Measurements from ENCODE around the gene RNF34. TPM values are rescaled to one million over a fixed set of nuclear protein-coding genes. Genes with fewer than 3 reads are reported as not detected.

The RNF34 gene
- total and polyA plus RNA-seq, 2 of the 13 experiments (the other 11 are each of a cell fraction or from before 2014, with no cell fraction given), result 36.8 to 53.2 TPM

DNA sequence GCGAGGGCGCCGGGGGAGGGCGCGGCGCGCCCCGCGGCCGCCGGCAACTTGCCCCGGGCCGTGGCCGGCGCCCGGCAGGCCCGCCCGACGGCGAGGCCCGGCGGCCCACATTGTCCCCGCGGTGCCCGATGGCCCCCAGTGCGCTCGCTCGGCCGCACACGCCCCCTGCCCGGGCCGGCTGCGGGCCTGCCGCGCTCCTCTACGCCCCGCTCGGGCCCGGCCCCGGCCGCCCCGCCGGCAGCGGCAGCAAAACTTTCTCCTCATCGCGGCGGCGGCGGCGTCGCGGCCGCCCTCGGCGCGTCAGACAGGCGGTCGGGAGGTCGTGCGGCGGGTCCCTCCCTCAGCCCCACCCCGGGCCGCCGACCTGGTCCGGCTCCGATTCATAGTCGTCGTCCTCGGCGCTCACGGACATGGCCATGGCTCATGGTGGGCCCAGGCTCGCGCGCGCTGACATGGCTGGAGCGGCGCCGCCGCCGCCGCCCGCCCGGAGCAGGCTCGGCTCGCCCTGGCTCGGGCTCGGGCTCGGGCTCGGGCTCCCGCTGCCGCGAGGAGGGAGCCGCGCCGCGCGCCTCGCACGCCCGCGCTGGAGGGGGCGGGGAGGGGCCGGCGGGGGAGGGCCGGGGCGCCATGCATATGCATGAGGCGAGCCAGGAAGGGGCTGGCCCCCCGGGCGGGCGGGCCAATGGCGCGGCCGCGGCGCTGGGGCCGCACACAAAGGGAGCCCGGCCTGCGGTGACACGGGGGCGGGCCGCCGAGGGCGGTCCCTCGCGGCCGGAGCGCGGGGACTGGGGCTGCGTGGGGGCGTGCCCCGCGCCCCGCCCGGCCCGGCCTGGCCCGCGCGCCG lies 67.1 kb downstream of the RNF34 start (continued):
- TF ChIP-seq RBFOX2 (IDR thresholded peaks at IDR 0.05; ENCODE audit: low read depth, low read length) (peak; percentile 72), MXI1 (IDR thresholded peaks at IDR 0.05; ENCODE audit: borderline replicate concordance, low read depth, low read length) (peak; percentile 81; the same call in 1 of the 3 replicates), RNF2 (conservative IDR thresholded peaks at IDR 0.05; ENCODE audit: low read depth) (peak; percentile 37; the same call in 1 of the 2 replicates), ZNF672 (CRISPR knock-in tag; IDR thresholded peaks at IDR 0.05) (0 out of 2 replicates have a peak, but pooled peaks have one; percentile 23), ZNF251 (CRISPR knock-in tag; IDR thresholded peaks at IDR 0.05) (no peak), SALL1 (CRISPR knock-in tag; IDR thresholded peaks at IDR 0.05) (peak; percentile 2; the same call in 1 of the 2 replicates), ELF1 (CRISPR knock-in tag; IDR thresholded peaks at IDR 0.05) (no peak), ZNF432 (CRISPR knock-in tag; IDR thresholded peaks at IDR 0.05; ENCODE audit: borderline replicate concordance) (no peak), MEIS2 (CRISPR knock-in tag; IDR thresholded peaks at IDR 0.05) (0 out of 2 replicates have a peak, but pooled peaks have one; percentile 10), SAP130 (CRISPR knock-in tag; IDR thresholded peaks at IDR 0.05; ENCODE audit: low read depth) (peak; percentile 42), ZNF160 (CRISPR knock-in tag; IDR thresholded peaks at IDR 0.05) (no peak), ZNF878 (CRISPR knock-in tag; IDR thresholded peaks at IDR 0.05) (no peak), ZNF24 (IDR thresholded peaks at IDR 0.05) (no peak), ZZZ3 (CRISPR knock-in tag; IDR thresholded peaks at IDR 0.05; ENCODE audit: borderline replicate concordance) (no peak), GATAD1 (CRISPR knock-in tag; IDR thresholded peaks at IDR 0.05) (0 out of 2 replicates have a peak, but pooled peaks have one; percentile 4), E2F5 (CRISPR knock-in tag; conservative IDR thresholded peaks at IDR 0.05) (0 out of 2 replicates have a peak, but pooled peaks have one; percentile 34), ZNF235 (CRISPR knock-in tag; IDR thresholded peaks at IDR 0.05; ENCODE audit: borderline replicate concordance) (no peak), YEATS4 (CRISPR knock-in tag; IDR thresholded peaks at IDR 0.05; ENCODE audit: borderline replicate concordance) (0 out of 2 replicates have a peak, but pooled peaks have one; percentile 27), TERF1 (CRISPR knock-in tag; IDR thresholded peaks at IDR 0.05) (no peak), POLR2G (IDR thresholded peaks at IDR 0.05; ENCODE audit: low read depth, low read length) (peak; percentile 61), ZNF605 (CRISPR knock-in tag; IDR thresholded peaks at IDR 0.05) (no peak), ZNF777 (CRISPR knock-in tag; IDR thresholded peaks at IDR 0.05) (peak; percentile 92), ZMAT3 (CRISPR knock-in tag; conservative IDR thresholded peaks at IDR 0.05) (no peak), PHF8 (CRISPR knock-in tag; IDR thresholded peaks at IDR 0.05) (no peak), ELF3 (CRISPR knock-in tag; IDR thresholded peaks at IDR 0.05) (0 out of 2 replicates have a peak, but pooled peaks have one; percentile 4)
- TF ChIP-seq, protein P1, sequence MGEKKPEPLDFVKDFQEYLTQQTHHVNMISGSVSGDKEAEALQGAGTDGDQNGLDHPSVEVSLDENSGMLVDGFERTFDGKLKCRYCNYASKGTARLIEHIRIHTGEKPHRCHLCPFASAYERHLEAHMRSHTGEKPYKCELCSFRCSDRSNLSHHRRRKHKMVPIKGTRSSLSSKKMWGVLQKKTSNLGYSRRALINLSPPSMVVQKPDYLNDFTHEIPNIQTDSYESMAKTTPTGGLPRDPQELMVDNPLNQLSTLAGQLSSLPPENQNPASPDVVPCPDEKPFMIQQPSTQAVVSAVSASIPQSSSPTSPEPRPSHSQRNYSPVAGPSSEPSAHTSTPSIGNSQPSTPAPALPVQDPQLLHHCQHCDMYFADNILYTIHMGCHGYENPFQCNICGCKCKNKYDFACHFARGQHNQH (CRISPR knock-in tag; IDR thresholded peaks at IDR 0.05), result no peak
- TF ChIP-seq, protein P2, sequence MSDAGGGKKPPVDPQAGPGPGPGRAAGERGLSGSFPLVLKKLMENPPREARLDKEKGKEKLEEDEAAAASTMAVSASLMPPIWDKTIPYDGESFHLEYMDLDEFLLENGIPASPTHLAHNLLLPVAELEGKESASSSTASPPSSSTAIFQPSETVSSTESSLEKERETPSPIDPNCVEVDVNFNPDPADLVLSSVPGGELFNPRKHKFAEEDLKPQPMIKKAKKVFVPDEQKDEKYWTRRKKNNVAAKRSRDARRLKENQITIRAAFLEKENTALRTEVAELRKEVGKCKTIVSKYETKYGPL (CRISPR knock-in tag; IDR thresholded peaks at IDR 0.05), result no peak
